Esophagus muscularis mucosa (tissue), 4 donors: Measurements from ENCODE around the gene YBX2.

ENCODE experiments used
- CTCF ChIP-seq, 3 experiments: fragments of 200-600 bp in 2 of 3; fragments of 450-650 bp in 1 of 3; sonication (generic) in 2 of 3; IDR thresholded peaks; one replicate each; pipeline ENCODE4 v1.5.1; 2017 to 2019; ENCODE audit warnings: antibody characterized with exemption in 3 of 3, mild to moderate bottlenecking in 2 of 3, moderate library complexity in 1 of 3
- EP300 ChIP-seq: sonication (generic); formaldehyde crosslinking; IDR thresholded peaks from one replicate; pipeline ENCODE4 v1.6.1; 2017; ENCODE audit warnings: antibody characterized with exemption
- POLR2A ChIP-seq: fragments of 450-650 bp; IDR thresholded peaks from one replicate; pipeline ENCODE4 v1.6.1; 2017; ENCODE audit warnings: antibody characterized with exemption, moderate library complexity, mild to moderate bottlenecking, low read depth

- TF ChIP-seq POLR2A = no peak
- TF ChIP-seq CTCF (IDR thresholded peaks at IDR 0.05) = no peak
- no peak for TF ChIP-seq EP300
Measured at GRCh38 chr17:7321466-7321865, 27.0 kb upstream of the YBX2 start.
